ENCODE results near the gene LIG1.

GRCh38 chr19:48122421-48122820 lies 47.7 kb downstream of the LIG1 start:
- no peak for TF ChIP-seq EZH2phosphoT487 (IDR thresholded peaks at IDR 0.05; ENCODE audit: low read depth, severe bottlenecking, unreplicated experiment)
- TF ChIP-seq EZH2 (IDR thresholded peaks at IDR 0.05; ENCODE audit: borderline replicate concordance), result no peak
- no peak for TF ChIP-seq CTCF (IDR thresholded peaks at IDR 0.05; ENCODE audit: poor library complexity)

All from hepatocyte (in vitro differentiated cells).